GM23338 (cell line): ENCODE results near the gene SOAT1. TPM values are rescaled to one million over a fixed set of nuclear protein-coding genes. Genes with fewer than 3 reads are reported as not detected.

Experiments
- ATAC-seq: fragments of 200-7000 bp; cut with Tn5 transposase; 3 replicates; pipeline ENCODE4 v1.9.1; 2020
- DNase-seq: peaks from one replicate; pipeline ENCODE4 v3.0.0-alpha.2; 2015; ENCODE audit warnings: low spot score
- H2AFZ ChIP-seq: fragments of 200-600 bp; sonication (generic); 2 replicates; pipeline ENCODE4 v1.8.0; 2016; ENCODE audit warnings: antibody characterized with exemption, mild to moderate bottlenecking, moderate library complexity
- H3F3A ChIP-seq: fragments of 200-600 bp; sonication (generic); replicated peaks from 2 replicates; pipeline ENCODE4 v1.8.0; 2017; ENCODE audit warnings: antibody characterized with exemption, mixed run types, low read depth
- H3K27ac ChIP-seq: fragments of 200-600 bp; sonication (generic); 2 replicates; pipeline ENCODE4 v1.6.1; 2016; ENCODE audit warnings: low read depth
- H3K27me3 ChIP-seq: fragments of 200-600 bp; sonication (generic); 2 replicates; pipeline ENCODE4 v1.8.0; 2016; ENCODE audit warnings: mild to moderate bottlenecking, mixed run types, moderate library complexity; ENCODE audit not compliant: insufficient read depth
- H3K36me3 ChIP-seq: fragments of 200-600 bp; sonication (generic); 2 replicates; pipeline ENCODE4 v1.8.0; 2016; ENCODE audit warnings: mild to moderate bottlenecking; ENCODE audit not compliant: insufficient read depth
- H3K4me1 ChIP-seq: fragments of 200-600 bp; sonication (generic); 2 replicates; pipeline ENCODE4 v1.8.0; 2016; ENCODE audit warnings: mild to moderate bottlenecking, moderate library complexity; ENCODE audit not compliant: insufficient read depth
- H3K4me2 ChIP-seq: fragments of 200-600 bp; sonication (generic); 2 replicates; pipeline ENCODE4 v1.7.1; 2017; ENCODE audit warnings: mixed run types
- H3K4me3 ChIP-seq: fragments of 200-600 bp; sonication (generic); 2 replicates; pipeline ENCODE4 v1.6.1; 2016; ENCODE audit warnings: mixed run types
- H3K79me2 ChIP-seq: fragments of 200-600 bp; sonication (generic); replicated peaks from 2 replicates; pipeline ENCODE4 v1.8.0; 2017; ENCODE audit warnings: mild to moderate bottlenecking; ENCODE audit not compliant: insufficient read depth
- H3K9me2 ChIP-seq: fragments of 200-600 bp; sonication (generic); 2 replicates; pipeline ENCODE4 v1.8.0; 2017; ENCODE audit not compliant: insufficient read depth
- H4K20me1 ChIP-seq: fragments of 200-600 bp; sonication (generic); replicated peaks from 2 replicates; pipeline ENCODE4 v1.8.0; 2017; ENCODE audit warnings: mild to moderate bottlenecking; ENCODE audit not compliant: insufficient read depth
- H3K27ac Mint-ChIP-seq: 2 replicates; pipeline ENCODE4 v1.8.0; 2020; ENCODE audit warnings: inconsistent platforms, mild to moderate bottlenecking, moderate library complexity, mixed read lengths
- H3K27me3 Mint-ChIP-seq: 3 replicates; pipeline ENCODE4 v1.8.0; 2022; ENCODE audit warnings: low read depth, mild to moderate bottlenecking, moderate library complexity, mixed read lengths, inconsistent platforms; ENCODE audit not compliant: insufficient read depth, poor library complexity
- H3K36me3 Mint-ChIP-seq: 3 replicates; pipeline ENCODE4 v1.8.0; 2021; ENCODE audit warnings: low read depth, mild to moderate bottlenecking, inconsistent platforms, moderate library complexity, mixed read lengths
- H3K4me1 Mint-ChIP-seq: 3 replicates; pipeline ENCODE4 v1.8.0; 2020; ENCODE audit warnings: mild to moderate bottlenecking, inconsistent platforms, mixed read lengths
- H3K4me3 Mint-ChIP-seq: 3 replicates; pipeline ENCODE4 v1.8.0; 2021; ENCODE audit warnings: moderate library complexity, mild to moderate bottlenecking, inconsistent platforms, mixed read lengths
- H3K9me3 Mint-ChIP-seq: 3 replicates; pipeline ENCODE4 v1.8.0; 2020; ENCODE audit warnings: moderate library complexity, mild to moderate bottlenecking, inconsistent platforms, mixed read lengths
- CREB1 ChIP-seq: fragments of 250-450 bp; sonication (Bioruptor Pico); IDR thresholded peaks from 2 replicates; pipeline ENCODE4 v1.5.0; 2020; ENCODE audit warnings: low read depth, mild to moderate bottlenecking, moderate library complexity
- EZH2 ChIP-seq: fragments of 200-600 bp; sonication (generic); IDR thresholded peaks from one replicate; pipeline ENCODE4 v1.8.0; 2017; ENCODE audit warnings: antibody characterized with exemption, mild to moderate bottlenecking, low read depth; ENCODE audit not compliant: unreplicated experiment
- EZH2phosphoT487 ChIP-seq: fragments of 200-600 bp; sonication (generic); IDR thresholded peaks from one replicate; pipeline ENCODE4 v1.8.1; 2018; ENCODE audit warnings: antibody characterized with exemption; ENCODE audit not compliant: unreplicated experiment
- STAT1 ChIP-seq: IDR thresholded peaks from one replicate; pipeline ENCODE4 v1.6.1; 2016; ENCODE audit warnings: antibody characterized with exemption; ENCODE audit not compliant: unreplicated experiment
- ZNF331 ChIP-seq: fragments of 250-450 bp; sonication (Bioruptor Pico); IDR thresholded peaks from 2 replicates; pipeline ENCODE4 v1.5.0; 2020; ENCODE audit warnings: low read depth, mild to moderate bottlenecking, moderate library complexity
- polyA plus RNA-seq: library from polyadenylated mRNA; unstranded; fragments of >200 nt; fragmentation: Nextera tagmentation; extraction: Ambion mirVana; gene quantifications from 2 replicates; pipeline ENCODE4 v1.2.1, GENCODE V29; 2016
- total RNA-seq: library from RNA; depleted of rRNA; stranded (reverse); fragments of >200 nt; shearing (Covaris generic); gene quantifications from 2 replicates; pipeline ENCODE4 v1.2.3, GENCODE V29; 2014
- TF ChIP-seq, protein P1 (sequence below): fragments of 250-450 bp; sonication (Bioruptor Pico); IDR thresholded peaks from 2 replicates; pipeline ENCODE4 v1.5.0; 2020; ENCODE audit warnings: mild to moderate bottlenecking, moderate library complexity
- TF ChIP-seq, protein P2 (sequence below), 2 experiments: fragments of 200-600 bp in 1 of 2; sonication (generic) in 1 of 2; conservative IDR thresholded peaks; 2 replicates each; pipeline versions ENCODE4 v1.5.1 to v1.6.1; 2016 to 2017; ENCODE audit warnings: antibody characterized with exemption in 2 of 2, low read depth in 2 of 2, mild to moderate bottlenecking in 2 of 2, moderate library complexity in 1 of 2
- TF ChIP-seq, protein P3 (sequence below): IDR thresholded peaks from one replicate; pipeline ENCODE4 v1.6.1; 2018; ENCODE audit warnings: antibody characterized with exemption; ENCODE audit not compliant: unreplicated experiment

SOAT1 gene
- total and polyA plus RNA-seq, 2 experiments from 2014 or later = 1.3 to 2.6 TPM

DNA sequence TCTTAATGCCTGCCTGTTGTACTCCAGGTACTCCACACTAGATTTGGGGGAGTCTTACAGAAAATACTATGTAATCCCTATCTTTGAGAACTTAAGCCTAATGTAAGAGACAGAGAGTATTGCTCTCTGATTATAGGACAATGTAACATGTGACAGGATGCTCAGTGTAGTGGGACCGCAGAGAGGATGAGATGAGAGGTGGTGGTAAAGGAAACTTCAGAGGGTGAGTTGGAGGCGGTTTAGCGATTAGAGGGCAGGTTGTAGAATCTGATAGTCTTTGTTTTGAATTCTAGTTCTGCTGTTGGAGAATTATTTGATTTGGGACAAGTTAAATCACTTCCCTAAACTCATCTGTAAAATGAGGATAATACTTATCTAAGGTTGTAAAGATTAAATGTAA is 5.4 kb downstream of the SOAT1 start:
- Mint-ChIP-seq H3K27me3 (peaks cover 55% of the 10 kb centered on the region), H3K27ac (no peak overlapping the region), H3K9me3 (no peaks in the 10 kb centered on the region; the same call in 2 of the 3 replicates), H3K4me3 (no peak overlapping the region), H3K36me3 (no peaks in the 10 kb centered on the region), H3K4me1 (peaks cover 19% of the 10 kb centered on the region)
- DNase-seq (no peak), ATAC-seq (no peak)
- Histone ChIP-seq H3K36me3 (no peaks in the 10 kb centered on the region), H3K4me1 (peaks cover 3% of the 10 kb centered on the region; the same call in 1 of the 2 replicates), H3K4me2 (no peak overlapping the region), H4K20me1 (peaks cover 18% of the 10 kb centered on the region), H3K27ac (no peak overlapping the region), H3K79me2 (no peaks in the 10 kb centered on the region), H2AFZ (no peak overlapping the region), H3K4me3 (no peak overlapping the region), H3K9me2 (no peaks in the 10 kb centered on the region), H3F3A (0 out of 2 replicates have a peak, but pooled peaks cover 6% of the 10 kb centered on the region), H3K27me3 (peaks cover 88% of the 10 kb centered on the region)
- TF ChIP-seq ZNF331 (CRISPR knock-in tag) (no peak), CREB1 (CRISPR knock-in tag) (no peak)

DNA sequence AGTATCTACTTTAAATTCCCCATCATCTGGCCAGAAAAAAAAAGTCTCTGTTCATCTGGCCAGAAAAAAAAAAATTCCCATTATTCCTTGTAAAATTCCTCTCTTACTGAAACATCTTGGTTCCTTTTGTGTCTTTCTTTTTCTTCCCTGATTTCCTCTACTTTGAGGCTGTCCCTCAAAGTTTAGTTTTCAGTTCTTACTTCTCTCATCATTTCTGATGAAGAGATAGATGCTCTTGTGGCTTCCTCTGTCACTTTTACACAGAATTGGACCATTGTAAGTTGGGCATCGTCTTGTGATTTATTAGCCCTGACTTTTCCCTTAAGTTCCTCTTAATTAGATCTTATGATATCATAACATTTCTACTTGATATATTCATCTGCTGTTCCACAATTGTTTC is 6.5 kb downstream of the SOAT1 start:
- Histone ChIP-seq H3K27ac (no peak overlapping the region), H3K4me2 (no peak overlapping the region), H3F3A (0 out of 2 replicates have a peak, but pooled peaks cover 3% of the 10 kb centered on the region), H3K27me3 (peaks cover 76% of the 10 kb centered on the region), H3K79me2 (no peaks in the 10 kb centered on the region), H4K20me1 (peaks cover 10% of the 10 kb centered on the region), H3K9me2 (no peaks in the 10 kb centered on the region), H2AFZ (no peak overlapping the region), H3K4me3 (no peak overlapping the region), H3K36me3 (no peaks in the 10 kb centered on the region), H3K4me1 (peaks cover 2% of the 10 kb centered on the region; the same call in 1 of the 2 replicates)
- Mint-ChIP-seq H3K9me3 (no peaks in the 10 kb centered on the region; the same call in 2 of the 3 replicates), H3K4me1 (peaks cover 16% of the 10 kb centered on the region), H3K36me3 (no peaks in the 10 kb centered on the region), H3K4me3 (no peak overlapping the region), H3K27ac (no peak overlapping the region), H3K27me3 (peaks cover 45% of the 10 kb centered on the region)
- DNase-seq = no peak
- TF ChIP-seq, protein P1, sequence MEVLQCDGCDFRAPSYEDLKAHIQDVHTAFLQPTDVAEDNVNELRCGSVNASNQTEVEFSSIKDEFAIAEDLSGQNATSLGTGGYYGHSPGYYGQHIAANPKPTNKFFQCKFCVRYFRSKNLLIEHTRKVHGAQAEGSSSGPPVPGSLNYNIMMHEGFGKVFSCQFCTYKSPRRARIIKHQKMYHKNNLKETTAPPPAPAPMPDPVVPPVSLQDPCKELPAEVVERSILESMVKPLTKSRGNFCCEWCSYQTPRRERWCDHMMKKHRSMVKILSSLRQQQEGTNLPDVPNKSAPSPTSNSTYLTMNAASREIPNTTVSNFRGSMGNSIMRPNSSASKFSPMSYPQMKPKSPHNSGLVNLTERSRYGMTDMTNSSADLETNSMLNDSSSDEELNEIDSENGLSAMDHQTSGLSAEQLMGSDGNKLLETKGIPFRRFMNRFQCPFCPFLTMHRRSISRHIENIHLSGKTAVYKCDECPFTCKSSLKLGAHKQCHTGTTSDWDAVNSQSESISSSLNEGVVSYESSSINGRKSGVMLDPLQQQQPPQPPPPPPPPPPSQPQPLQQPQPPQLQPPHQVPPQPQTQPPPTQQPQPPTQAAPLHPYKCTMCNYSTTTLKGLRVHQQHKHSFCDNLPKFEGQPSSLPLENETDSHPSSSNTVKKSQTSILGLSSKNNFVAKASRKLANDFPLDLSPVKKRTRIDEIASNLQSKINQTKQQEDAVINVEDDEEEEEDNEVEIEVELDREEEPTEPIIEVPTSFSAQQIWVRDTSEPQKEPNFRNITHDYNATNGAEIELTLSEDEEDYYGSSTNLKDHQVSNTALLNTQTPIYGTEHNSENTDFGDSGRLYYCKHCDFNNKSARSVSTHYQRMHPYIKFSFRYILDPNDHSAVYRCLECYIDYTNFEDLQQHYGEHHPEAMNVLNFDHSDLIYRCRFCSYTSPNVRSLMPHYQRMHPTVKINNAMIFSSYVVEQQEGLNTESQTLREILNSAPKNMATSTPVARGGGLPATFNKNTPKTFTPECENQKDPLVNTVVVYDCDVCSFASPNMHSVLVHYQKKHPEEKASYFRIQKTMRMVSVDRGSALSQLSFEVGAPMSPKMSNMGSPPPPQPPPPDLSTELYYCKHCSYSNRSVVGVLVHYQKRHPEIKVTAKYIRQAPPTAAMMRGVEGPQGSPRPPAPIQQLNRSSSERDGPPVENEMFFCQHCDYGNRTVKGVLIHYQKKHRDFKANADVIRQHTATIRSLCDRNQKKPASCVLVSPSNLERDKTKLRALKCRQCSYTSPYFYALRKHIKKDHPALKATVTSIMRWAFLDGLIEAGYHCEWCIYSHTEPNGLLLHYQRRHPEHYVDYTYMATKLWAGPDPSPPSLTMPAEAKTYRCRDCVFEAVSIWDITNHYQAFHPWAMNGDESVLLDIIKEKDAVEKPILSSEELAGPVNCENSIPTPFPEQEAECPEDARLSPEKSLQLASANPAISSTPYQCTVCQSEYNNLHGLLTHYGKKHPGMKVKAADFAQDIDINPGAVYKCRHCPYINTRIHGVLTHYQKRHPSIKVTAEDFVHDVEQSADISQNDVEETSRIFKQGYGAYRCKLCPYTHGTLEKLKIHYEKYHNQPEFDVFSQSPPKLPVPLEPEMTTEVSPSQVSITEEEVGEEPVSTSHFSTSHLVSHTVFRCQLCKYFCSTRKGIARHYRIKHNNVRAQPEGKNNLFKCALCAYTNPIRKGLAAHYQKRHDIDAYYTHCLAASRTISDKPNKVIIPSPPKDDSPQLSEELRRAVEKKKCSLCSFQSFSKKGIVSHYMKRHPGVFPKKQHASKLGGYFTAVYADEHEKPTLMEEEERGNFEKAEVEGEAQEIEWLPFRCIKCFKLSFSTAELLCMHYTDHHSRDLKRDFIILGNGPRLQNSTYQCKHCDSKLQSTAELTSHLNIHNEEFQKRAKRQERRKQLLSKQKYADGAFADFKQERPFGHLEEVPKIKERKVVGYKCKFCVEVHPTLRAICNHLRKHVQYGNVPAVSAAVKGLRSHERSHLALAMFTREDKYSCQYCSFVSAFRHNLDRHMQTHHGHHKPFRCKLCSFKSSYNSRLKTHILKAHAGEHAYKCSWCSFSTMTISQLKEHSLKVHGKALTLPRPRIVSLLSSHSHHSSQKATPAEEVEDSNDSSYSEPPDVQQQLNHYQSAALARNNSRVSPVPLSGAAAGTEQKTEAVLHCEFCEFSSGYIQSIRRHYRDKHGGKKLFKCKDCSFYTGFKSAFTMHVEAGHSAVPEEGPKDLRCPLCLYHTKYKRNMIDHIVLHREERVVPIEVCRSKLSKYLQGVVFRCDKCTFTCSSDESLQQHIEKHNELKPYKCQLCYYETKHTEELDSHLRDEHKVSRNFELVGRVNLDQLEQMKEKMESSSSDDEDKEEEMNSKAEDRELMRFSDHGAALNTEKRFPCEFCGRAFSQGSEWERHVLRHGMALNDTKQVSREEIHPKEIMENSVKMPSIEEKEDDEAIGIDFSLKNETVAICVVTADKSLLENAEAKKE (CRISPR knock-in tag) = no peak
- TF ChIP-seq, protein P2, sequence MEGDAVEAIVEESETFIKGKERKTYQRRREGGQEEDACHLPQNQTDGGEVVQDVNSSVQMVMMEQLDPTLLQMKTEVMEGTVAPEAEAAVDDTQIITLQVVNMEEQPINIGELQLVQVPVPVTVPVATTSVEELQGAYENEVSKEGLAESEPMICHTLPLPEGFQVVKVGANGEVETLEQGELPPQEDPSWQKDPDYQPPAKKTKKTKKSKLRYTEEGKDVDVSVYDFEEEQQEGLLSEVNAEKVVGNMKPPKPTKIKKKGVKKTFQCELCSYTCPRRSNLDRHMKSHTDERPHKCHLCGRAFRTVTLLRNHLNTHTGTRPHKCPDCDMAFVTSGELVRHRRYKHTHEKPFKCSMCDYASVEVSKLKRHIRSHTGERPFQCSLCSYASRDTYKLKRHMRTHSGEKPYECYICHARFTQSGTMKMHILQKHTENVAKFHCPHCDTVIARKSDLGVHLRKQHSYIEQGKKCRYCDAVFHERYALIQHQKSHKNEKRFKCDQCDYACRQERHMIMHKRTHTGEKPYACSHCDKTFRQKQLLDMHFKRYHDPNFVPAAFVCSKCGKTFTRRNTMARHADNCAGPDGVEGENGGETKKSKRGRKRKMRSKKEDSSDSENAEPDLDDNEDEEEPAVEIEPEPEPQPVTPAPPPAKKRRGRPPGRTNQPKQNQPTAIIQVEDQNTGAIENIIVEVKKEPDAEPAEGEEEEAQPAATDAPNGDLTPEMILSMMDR (conservative IDR thresholded peaks at IDR 0.05; ENCODE audit: low read depth in 2 of 2) = no peak
- TF ChIP-seq, protein P3, sequence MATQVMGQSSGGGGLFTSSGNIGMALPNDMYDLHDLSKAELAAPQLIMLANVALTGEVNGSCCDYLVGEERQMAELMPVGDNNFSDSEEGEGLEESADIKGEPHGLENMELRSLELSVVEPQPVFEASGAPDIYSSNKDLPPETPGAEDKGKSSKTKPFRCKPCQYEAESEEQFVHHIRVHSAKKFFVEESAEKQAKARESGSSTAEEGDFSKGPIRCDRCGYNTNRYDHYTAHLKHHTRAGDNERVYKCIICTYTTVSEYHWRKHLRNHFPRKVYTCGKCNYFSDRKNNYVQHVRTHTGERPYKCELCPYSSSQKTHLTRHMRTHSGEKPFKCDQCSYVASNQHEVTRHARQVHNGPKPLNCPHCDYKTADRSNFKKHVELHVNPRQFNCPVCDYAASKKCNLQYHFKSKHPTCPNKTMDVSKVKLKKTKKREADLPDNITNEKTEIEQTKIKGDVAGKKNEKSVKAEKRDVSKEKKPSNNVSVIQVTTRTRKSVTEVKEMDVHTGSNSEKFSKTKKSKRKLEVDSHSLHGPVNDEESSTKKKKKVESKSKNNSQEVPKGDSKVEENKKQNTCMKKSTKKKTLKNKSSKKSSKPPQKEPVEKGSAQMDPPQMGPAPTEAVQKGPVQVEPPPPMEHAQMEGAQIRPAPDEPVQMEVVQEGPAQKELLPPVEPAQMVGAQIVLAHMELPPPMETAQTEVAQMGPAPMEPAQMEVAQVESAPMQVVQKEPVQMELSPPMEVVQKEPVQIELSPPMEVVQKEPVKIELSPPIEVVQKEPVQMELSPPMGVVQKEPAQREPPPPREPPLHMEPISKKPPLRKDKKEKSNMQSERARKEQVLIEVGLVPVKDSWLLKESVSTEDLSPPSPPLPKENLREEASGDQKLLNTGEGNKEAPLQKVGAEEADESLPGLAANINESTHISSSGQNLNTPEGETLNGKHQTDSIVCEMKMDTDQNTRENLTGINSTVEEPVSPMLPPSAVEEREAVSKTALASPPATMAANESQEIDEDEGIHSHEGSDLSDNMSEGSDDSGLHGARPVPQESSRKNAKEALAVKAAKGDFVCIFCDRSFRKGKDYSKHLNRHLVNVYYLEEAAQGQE = no peak
- TF ChIP-seq EZH2 (no peak), STAT1 (no peak), EZH2phosphoT487 (no peak)
- ATAC-seq = no peak
